ENCODE measurements around the gene TEAD4.

DNA sequence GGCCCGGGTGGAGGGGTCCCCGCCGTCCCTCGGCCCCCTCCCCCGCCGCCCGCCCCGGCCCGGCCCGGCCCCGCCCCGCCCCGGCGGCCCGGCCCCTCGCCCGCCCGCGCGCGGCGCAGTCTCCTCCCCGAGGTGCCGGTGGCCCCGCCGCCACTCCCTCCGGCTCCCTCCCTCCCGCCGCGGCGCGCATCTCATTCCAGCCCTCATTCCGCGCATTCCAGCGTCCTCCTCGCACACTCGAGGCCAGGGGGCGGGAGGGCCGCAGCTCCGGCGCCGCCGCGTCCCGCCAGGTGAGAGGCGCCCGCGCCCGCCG lies at the start of gene TEAD4:
- TF ChIP-seq EZH2phosphoT487 (IDR thresholded peaks at IDR 0.05; ENCODE audit: low read depth, severe bottlenecking, unreplicated experiment) (no peak), EZH2 (IDR thresholded peaks at IDR 0.05; ENCODE audit: borderline replicate concordance) (no peak)
- TF ChIP-seq, protein P1, sequence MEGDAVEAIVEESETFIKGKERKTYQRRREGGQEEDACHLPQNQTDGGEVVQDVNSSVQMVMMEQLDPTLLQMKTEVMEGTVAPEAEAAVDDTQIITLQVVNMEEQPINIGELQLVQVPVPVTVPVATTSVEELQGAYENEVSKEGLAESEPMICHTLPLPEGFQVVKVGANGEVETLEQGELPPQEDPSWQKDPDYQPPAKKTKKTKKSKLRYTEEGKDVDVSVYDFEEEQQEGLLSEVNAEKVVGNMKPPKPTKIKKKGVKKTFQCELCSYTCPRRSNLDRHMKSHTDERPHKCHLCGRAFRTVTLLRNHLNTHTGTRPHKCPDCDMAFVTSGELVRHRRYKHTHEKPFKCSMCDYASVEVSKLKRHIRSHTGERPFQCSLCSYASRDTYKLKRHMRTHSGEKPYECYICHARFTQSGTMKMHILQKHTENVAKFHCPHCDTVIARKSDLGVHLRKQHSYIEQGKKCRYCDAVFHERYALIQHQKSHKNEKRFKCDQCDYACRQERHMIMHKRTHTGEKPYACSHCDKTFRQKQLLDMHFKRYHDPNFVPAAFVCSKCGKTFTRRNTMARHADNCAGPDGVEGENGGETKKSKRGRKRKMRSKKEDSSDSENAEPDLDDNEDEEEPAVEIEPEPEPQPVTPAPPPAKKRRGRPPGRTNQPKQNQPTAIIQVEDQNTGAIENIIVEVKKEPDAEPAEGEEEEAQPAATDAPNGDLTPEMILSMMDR (IDR thresholded peaks at IDR 0.05; ENCODE audit: poor library complexity), result no peak

Measured in hepatocyte (in vitro differentiated cells).